Frontal cortex (tissue), 4 donors: Measurements from ENCODE around the gene CCDC200. TPM values are rescaled to one million over a fixed set of nuclear protein-coding genes. Genes with fewer than 3 reads are reported as not detected.
"Not testable (repeated sequence)": the region's sequence is repeated elsewhere in the genome, so short reads cannot be mapped to it uniquely, and the experiment has no call there.

Experiments
- DNase-seq, 2 donors: peaks; one replicate each; pipeline ENCODE4 v3.0.0; 2012; ENCODE audit warnings: low spot score in 2 of 2
- FAIRE-seq: peaks from 2 replicates; lab custom pipeline; 2012; peaks lifted over from hg19 to GRCh38; lab: Jason Lieb, UNC
- total RNA-seq: library from RNA; depleted of rRNA; stranded (reverse); fragments of >200 nt; gene quantifications from one replicate; pipeline ENCODE4 v1.2.3, GENCODE V29; 2014
- donor health status: control.
- donor health status: control.
- donor health status: control.

CCDC200 gene
- total RNA-seq, 1 donor from 2014 or later: not detected

DNA sequence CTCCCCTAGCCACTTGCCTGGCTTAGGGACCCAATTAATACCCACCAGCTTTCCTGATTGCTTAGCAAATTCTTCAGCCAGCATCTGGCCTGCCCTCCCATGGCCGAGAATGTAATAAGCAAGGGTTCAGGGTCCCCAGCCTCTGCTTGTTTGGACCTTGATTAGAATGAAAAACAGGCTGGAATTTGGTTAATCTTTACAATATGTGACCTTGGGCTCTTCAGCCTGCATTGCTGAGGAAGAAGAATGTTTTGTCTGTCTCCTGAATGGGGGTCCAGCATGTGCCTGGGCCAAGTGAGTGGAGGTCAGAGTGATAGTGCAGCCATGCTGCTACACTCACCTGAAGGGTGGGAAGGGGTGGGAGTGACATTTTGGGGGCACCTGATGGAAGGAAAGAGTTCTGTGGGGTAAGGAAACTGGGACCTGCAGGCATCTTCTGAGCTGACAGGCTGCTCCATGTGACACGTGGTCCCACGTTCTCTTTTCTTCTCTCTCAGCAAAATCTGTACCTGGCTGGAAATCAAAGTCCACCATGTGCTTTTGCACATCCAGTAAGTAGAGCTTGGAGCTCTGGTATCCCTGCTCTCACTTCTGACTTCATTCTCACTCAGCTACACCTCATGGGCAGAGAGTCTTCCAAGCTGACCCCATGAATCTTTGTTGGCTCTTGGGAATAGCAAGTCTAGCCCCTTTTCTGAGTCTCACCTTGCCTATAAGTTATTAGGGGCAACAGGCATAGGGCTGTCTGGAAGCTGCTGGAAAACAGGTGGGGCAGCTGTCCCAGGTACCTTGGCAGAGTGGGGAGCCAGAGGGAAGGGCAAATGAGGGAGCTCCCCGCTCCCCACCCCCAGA is 11.4 kb downstream of the CCDC200 start:
- DNase-seq (no peak), FAIRE-seq (no peak)

DNA sequence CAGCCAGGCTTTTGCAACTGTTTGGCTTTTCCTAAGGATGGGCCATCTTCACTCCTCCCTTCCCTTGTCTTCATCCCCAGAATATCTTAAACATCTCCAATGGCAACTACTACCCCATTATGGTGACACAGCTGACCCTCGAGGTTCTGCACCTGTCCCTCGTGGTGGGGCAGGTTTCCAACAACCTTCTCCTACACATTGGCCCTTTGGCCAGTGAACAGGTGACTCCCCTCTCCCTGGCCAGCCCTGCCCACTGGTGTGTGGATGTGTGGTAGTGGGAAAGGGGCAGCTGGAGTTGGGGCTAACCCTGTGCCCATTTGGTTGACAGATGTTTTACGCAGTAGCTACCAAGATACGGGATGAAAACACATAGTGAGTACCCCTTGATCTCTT is 12.1 kb downstream of the CCDC200 start:
- DNase-seq (no peak), FAIRE-seq (no peak)

DNA sequence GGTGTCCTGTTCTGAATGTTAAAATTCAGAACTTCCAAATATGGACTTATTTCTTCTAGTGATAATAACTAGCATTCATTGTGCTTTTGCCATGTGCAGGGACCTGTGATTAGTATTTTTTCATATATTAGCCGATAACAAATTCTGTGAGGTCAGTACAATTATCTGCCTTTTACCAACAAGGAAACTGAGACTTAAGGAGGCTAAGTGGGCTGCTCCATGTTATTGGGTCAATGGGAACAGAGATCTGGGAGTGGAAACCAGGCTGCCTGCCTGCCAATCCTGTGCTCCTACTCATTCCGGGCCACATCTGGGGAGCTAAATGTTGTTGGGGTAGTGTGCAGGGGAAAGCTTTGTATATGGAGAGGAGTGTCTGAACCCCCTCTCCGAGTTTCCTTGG is 13.1 kb downstream of the CCDC200 start:
- FAIRE-seq: no peak
- no peak for DNase-seq

DNA sequence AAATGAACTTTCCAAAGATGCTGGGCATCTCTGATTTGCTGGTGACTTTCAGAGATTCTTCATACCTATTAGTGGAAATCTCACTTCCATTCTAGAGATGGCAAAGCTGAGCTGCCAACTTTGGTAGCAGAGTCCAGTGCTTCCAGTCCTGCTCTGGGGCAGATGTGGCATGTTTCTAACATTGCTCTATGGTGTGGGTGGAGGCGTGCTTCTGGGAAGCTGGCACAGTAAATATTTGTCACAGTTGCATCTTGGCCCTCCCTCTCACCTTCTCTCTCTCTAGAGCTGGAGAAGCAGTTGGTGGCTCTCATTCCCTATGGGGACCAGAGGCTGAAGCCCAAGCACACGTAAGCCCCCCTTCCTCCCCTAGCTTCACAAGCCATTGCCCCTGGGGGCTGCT is 14.9 kb downstream of the CCDC200 start:
- FAIRE-seq: no peak
- no peak for DNase-seq

DNA sequence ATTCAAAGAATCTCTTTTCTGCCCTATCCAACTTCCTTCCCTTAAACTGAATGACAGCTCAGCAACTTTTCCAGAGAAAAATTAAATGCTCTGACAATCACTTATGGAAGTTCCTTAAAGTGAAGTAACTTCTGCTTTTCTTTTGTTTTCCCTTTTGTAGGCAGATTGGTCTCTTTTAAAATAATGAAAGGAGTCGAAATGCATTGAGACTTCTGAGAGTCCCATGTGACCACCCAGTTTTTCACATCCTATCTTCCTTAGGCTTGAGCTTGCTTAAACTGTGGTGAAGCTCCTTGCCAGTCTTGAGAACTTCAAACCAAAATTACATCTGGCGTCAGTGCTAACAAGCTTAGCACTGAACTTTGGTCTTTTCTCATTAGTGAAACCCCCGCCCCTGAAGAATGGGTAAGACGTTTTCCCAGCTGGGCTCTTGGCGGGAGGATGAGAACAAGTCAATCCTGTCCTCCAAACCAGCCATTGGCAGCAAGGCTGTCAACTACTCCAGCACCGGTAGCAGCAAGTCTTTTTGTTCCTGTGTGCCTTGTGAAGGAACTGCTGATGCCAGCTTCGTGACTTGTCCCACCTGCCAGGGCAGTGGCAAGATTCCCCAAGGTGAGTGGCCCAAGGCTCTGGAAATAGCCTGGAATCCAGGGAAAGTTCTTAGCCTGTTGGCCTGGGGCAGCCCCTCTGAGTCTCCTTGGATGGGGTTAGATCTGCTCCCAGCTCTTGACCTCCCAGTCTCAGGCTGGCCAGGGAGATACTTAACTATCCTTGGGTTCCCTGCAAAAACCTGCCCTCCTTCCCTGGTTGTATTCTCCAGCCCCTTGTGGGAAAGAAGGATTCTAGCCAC is 15.6 kb downstream of the CCDC200 start:
- no peak for DNase-seq
- no peak for FAIRE-seq

DNA sequence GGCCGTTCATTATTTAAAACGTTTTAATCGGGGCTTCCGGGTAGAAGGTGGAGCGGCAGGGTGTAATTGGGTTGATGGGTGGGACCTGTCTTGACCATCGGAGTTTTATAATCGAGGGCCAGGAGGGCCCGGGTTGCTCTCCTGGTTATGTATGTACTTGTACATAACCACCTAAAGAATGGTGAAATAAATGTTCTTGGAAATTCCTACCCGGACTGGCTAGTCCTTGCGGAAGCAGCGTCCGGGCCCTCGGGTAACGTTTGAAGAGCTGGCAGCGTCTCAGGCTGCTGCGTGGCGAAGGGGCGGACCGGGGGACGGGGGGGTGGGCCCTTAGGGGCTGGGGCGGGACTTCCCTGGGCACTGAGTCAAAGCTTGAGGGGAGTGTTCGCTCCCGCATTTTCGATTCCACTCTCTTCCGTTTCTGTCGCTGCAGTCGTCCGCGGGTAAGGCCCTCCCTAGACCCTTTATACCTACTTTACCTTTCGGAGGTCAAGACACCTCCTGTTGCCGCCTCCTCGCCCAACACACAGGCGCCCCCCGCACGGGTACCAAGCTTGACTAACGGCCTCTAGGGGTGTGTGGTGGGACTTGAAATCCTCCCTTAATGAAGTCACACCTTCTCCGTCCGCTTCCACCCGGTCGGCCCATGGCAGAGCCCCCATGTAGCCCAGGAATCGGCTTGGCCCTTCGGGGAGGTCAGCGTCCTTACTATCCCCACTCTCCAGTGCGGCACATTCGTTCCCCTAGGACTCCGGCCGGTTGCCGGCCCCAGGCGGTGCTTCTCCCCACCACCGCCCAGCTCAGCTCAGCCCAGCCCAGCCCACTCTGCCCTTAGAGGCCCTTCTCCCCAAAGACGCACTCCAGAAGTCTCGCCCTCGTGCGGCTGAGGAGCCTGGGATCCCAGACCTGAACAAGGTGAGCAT is 16.7 kb downstream of the CCDC200 start, which contains the start of gene TMEM106A:
Gene TMEM106A, plus strand, starts transcription at position 396 of the 923 bp plus-strand sequence. CDS start 1,167 bp downstream, outside the sequence.
- FAIRE-seq (no peak), DNase-seq (peak; percentile 46 to 82)

DNA sequence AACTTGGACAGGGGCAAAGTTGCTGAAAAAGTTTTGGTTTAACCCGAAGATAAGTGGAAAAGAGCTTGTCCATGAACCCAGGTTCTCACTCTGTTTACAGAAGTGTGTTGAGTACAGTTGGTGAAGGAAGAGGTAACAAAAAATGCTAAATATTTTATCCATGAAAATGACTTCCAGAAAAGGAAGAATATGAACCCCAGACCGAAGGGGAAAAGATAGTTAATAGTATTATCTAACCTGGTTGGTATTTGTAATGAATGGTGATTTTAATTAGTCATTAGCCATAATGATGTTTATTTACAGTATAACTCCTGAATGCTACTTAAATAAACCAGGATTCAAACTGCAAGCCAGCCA is 17.3 kb downstream of the CCDC200 start:
- DNase-seq: no peak
- FAIRE-seq: no peak

DNA sequence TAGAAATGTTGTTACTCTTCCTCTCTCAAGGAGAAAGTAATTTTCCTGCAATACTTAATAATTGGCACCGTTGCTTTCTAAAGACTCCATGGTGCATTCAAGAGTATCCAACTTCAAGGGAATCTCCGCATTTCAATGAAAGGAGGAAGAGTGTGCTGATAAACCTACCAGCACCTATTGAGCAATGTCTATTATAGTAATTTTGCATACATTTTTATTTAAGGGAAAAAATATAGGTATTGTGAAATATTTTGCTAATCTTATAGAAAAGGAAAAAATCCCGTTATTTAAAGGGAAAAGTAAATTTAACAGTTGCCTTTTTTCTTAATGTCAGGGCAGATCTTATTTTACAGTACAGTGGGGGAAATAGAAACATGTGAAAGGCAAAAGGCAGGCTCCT is 17.8 kb downstream of the CCDC200 start:
- FAIRE-seq (no peak), DNase-seq (no peak)

DNA sequence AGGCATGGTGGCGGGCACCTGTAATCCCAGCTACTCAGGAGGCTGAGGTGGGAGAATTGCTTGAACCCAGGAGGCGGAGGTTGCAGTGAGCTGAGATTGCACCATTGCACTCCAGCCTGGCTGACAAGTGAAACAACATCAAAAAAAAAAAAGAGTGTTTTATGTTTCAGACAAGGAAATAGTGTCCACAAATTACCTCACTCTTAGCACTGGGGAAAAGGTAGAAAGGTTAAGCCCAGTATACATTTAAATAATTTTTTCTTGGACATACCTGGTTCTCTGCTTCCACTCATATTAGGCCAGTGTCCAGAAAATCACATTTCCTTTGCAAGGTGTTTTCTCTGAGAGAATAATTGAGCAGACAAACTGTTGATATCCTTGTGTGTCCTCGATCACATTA is 25.4 kb downstream of the CCDC200 start:
- not testable (repeated sequence) for DNase-seq, FAIRE-seq

DNA sequence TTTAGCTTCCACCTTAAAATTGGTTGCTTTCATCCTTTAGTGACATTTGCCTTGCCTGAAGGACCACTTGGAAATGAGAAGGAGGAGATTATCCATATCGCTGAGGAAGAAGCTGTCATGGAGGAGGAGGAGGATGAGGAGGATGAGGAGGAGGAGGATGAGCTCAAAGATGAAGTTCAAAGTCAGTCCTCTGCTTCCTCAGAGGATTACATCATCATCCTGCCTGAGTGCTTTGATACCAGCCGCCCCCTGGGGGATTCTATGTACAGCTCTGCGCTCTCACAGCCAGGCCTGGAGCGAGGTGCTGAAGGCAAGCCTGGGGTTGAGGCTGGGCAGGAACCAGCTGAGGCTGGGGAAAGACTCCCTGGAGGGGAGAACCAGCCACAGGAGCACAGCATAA is 28.3 kb downstream of the CCDC200 start:
- DNase-seq (no peak), FAIRE-seq (no peak)

DNA sequence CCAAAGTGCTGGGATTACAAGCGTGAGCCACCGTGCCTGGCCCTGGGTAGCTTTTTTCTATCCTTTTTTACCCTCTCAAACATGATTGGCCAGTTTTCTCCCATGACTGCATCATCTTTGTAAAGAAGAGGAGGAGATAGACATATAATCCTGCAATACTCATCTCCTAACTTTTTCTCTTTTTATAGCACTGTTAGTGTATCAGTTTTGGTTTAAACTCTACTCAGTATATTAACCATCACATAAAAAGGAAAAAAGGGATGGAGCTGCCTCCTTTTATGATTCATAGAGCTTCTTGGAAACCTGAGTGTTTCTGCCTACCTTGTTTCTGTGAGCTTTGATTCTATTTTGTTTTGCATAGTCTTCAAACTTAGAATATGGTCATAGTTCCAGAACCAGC is 28.8 kb downstream of the CCDC200 start:
- DNase-seq (no peak), FAIRE-seq (no peak)

DNA sequence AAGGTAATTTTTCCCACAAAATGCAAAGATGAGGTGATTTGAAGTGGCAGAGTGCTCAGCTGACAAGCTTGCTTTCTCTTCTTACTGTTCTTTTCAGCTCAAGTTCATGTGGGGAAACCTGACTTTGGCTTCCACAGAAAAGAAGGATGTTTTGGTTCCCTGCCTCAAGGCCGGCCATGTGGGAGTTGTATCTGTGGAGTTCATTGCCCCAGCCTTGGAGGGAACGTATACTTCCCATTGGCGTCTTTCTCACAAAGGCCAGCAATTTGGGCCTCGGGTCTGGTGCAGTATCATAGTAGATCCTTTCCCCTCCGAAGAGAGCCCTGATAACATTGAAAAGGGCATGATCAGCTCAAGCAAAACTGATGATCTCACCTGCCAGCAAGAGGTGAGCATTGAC is 35.2 kb downstream of the CCDC200 start:
- DNase-seq: no peak
- FAIRE-seq: no peak

DNA sequence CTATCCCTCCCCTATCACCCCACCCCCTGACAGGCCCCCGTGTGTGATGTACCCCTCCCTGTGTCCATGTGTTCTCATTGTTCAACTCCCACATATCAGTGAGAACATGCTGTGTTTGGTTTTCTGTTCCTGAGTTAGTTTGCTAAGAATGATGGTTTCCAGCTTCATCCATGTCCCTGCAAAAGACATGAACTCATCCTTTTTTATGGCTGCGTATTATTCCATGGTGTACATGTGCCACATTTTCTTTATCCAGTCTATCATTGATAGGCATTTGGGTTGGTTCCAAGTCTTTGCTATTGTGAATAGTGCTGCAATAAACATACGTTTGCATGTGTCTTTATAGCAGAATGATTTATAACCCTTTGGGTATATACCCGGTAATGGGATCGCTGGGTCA is 41.8 kb downstream of the CCDC200 start:
- not testable (repeated sequence) for FAIRE-seq, DNase-seq

DNA sequence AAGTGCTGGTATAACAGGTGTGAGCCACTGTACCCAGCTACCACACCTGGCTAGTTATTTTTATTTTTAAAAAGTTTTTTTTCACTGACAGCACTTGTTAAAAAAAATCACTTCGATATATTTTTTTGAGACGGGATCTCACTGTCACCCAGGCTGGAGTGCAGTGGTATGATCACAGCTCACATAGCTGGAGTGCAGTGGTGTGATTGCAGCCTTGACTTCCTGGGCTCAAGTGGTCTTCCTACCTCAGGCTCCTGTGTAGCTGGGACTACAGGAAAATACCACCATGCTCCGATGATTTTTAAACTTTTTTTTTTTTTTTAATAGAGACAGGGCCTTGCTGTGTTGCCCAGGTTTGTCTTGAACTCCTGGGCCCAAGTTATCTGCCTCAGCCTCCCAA is 44.5 kb downstream of the CCDC200 start:
- DNase-seq (no peak), FAIRE-seq (no peak)

DNA sequence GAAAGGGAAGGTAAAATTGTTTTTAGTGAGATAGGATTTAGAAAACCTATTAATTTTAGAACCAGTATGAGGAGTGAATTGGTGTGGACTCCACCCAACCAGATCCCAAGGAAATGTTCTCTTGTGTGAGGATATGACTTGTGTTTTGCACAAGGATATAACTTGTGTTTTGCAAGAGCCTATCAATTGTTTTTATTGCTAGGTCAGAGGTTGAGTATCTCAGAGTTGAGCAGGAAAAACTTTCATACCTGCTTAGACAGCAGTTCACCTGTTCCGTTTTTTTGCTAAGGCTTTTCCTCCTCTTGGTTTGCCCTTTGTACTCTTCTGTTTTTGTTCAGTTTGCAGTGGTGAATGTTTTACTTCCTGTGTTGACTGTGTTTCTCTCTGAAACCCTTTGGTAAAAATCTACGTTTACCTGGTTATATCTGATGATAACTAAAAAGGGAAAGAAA is 52.3 kb downstream of the CCDC200 start:
- DNase-seq (no peak), FAIRE-seq (no peak)

DNA sequence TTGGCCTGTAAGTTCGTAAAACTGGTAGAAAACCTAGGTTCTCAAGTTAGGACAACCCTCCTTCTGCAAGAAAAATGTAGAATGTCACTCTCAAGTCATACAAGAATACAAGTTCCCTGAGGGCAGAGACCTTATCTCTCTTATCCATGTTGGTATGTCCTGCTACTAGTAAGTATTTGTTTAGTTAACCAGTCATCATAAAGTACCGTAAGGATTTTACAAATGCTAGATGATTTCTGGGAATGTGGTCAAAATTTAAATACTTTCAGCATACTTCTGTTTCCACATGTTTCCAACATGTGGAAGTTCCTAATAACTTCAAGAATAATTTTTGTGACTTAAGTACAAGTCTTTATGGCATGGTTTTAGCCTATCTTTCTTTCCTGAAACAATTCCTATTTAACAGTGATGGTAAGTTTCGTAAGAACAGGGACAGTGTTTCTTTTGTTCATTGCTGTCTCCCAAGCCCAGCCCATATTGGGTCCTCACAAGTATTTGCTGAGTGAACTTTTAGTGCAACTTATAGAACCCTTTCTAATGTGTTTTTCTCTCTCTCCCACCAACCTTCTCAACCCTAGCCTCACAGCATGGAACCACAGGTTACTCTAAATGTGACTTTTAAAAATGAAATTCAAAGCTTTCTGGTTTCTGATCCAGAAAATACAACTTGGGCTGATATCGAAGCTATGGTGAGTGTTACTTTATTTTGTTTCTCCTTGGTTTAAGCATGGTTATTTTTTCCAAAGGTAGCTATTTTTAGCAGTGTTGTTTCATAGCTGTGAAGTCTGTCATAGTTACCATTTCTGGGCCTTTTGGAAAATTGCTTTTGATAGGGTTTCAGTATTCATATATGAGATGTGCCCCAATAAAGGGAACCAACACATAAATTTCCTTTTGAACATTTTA is 53.0 kb downstream of the CCDC200 start:
- no peak for DNase-seq
- no peak for FAIRE-seq

DNA sequence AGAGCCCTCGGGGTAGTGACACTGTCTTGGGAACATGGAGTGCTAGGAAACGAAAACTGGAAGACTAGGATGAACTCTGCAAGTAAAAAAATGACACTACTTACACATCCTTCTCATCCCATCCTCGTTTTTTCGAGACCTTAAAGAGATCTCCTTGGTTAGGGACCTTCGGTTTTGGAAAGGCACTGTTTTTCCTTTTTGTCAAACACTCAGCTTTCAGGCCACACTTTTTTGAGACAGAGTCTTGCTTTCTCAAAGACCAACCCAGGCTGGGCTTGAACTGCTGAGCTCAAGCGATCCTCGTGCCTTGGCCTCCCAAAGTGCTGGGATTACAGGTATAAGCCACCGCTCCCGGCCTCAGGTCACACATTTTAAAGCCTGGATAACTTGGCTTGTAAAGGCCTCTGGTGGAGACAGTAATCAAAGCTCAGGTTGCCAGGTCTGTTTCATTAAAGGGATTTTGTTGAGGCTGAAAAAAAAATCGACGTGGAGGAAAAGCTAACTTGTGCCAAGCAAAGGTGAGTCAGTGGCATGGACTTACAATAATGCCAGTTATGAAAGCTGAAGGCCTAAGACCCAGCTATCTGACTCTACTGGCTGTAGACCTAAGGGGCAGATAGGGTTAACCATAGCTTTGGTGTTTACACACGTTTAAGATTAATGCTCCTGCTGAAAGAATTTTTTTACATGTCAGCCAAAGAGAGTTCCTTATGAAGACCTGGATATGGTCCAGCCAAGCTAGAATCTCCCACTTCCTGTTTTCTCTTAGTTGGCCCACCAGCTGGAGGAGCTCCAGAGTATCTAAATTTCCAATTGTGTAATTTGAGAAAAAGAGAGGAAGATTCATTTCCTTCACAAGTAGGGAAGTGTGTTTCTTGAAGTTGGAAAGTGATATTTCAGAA is 56.6 kb downstream of the CCDC200 start:
- FAIRE-seq (no peak), DNase-seq (no peak)
